Prostate gland (tissue), 2 donors: Measurements from ENCODE around the gene EPHA6.

Experiments used
- CTCF ChIP-seq, 4 experiments: fragments of 200-600 bp in 2 of 4; fragments of 450-650 bp in 2 of 4; sonication (generic) in 2 of 4; IDR thresholded peaks; 1 replicate in 3 of 4; 2 replicates in 1 of 4; pipeline ENCODE4 v1.5.1; 2016 to 2019; ENCODE audit warnings: antibody characterized with exemption in 4 of 4, mild to moderate bottlenecking in 2 of 4, moderate library complexity in 2 of 4
- POLR2A ChIP-seq: fragments of 450-650 bp; IDR thresholded peaks from one replicate; pipeline ENCODE4 v1.6.1; 2016; ENCODE audit warnings: antibody characterized with exemption, mild to moderate bottlenecking
- POLR2AphosphoS5 ChIP-seq: sonication (generic); formaldehyde crosslinking; IDR thresholded peaks from one replicate; pipeline ENCODE4 v1.6.1; 2017; ENCODE audit warnings: antibody characterized with exemption

GRCh38 chr3:97430601-97431000 is 616.2 kb downstream of the EPHA6 start:
- TF ChIP-seq CTCF (IDR thresholded peaks at IDR 0.05) (no peak), POLR2A (no peak), POLR2AphosphoS5 (no peak)
